Ishikawa (cell line): ENCODE measurements around the gene RELCH.

Source experiments
- CEBPB ChIP-seq: IDR thresholded peaks from 2 replicates; pipeline ENCODE4 v1.6.1; 2012
- CREB1 ChIP-seq: IDR thresholded peaks from 2 replicates; pipeline ENCODE4 v1.6.1; 2012; ENCODE audit warnings: low read depth
- EGR1 ChIP-seq: IDR thresholded peaks from 2 replicates; pipeline ENCODE4 v1.6.1; 2012
- EP300 ChIP-seq: IDR thresholded peaks from 2 replicates; pipeline ENCODE4 v1.6.1; 2012; ENCODE audit warnings: borderline replicate concordance
- FOXM1 ChIP-seq: IDR thresholded peaks from 2 replicates; pipeline ENCODE4 v1.6.1; 2012; ENCODE audit warnings: low read depth, borderline replicate concordance
- MAX ChIP-seq: IDR thresholded peaks from 2 replicates; pipeline ENCODE4 v1.6.1; 2012
- NFIC ChIP-seq: IDR thresholded peaks from 2 replicates; pipeline ENCODE4 v1.6.1; 2012
- RAD21 ChIP-seq: IDR thresholded peaks from 2 replicates; pipeline ENCODE4 v1.6.1; 2012; ENCODE audit warnings: low read depth
- TAF1 ChIP-seq: IDR thresholded peaks from 2 replicates; pipeline ENCODE4 v1.6.1; 2012; ENCODE audit warnings: low read depth, mild to moderate bottlenecking
- TCF12 ChIP-seq: IDR thresholded peaks from 2 replicates; pipeline ENCODE4 v1.6.1; 2012; ENCODE audit warnings: low read depth
- TEAD4 ChIP-seq: IDR thresholded peaks from 2 replicates; pipeline ENCODE4 v1.6.1; 2012
- YY1 ChIP-seq: IDR thresholded peaks from 2 replicates; pipeline ENCODE4 v1.6.1; 2012; ENCODE audit warnings: low read depth
- ZBTB7A ChIP-seq: IDR thresholded peaks from 2 replicates; pipeline ENCODE4 v1.6.1; 2012; ENCODE audit warnings: low read depth
- TF ChIP-seq, protein P1 (sequence below): IDR thresholded peaks from 2 replicates; pipeline ENCODE4 v1.6.1; 2012; ENCODE audit warnings: low read depth, mild to moderate bottlenecking
- TF ChIP-seq, protein P2 (sequence below): IDR thresholded peaks from 2 replicates; pipeline ENCODE4 v1.6.1; 2012

RELCH gene

DNA sequence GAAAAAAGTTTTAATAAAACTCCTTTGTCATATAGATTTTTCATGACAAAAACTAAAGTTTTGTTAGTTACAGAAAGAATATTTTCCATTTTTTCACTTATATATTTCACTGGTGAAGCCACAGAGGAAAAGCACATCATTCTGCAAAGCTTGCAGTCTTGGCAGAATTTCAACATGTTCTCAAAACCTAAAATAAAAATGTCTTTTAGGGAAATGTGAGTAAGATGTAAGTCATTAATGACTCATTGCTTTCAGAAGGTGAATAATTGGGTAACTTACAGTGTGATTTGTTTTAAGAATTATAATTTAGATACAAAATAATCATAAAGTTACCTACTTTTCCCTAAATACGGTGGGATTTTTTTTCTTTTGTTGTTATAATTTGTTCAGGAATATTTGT lies 94.6 kb downstream of the RELCH start:
- TF ChIP-seq NFIC (no peak), TEAD4 (no peak), EGR1 (no peak), EP300 (no peak), ZBTB7A (no peak), CEBPB (no peak), TAF1 (no peak), FOXM1 (no peak), YY1 (no peak), MAX (no peak), TCF12 (no peak), CREB1 (no peak), RAD21 (no peak)
- TF ChIP-seq, protein P1, sequence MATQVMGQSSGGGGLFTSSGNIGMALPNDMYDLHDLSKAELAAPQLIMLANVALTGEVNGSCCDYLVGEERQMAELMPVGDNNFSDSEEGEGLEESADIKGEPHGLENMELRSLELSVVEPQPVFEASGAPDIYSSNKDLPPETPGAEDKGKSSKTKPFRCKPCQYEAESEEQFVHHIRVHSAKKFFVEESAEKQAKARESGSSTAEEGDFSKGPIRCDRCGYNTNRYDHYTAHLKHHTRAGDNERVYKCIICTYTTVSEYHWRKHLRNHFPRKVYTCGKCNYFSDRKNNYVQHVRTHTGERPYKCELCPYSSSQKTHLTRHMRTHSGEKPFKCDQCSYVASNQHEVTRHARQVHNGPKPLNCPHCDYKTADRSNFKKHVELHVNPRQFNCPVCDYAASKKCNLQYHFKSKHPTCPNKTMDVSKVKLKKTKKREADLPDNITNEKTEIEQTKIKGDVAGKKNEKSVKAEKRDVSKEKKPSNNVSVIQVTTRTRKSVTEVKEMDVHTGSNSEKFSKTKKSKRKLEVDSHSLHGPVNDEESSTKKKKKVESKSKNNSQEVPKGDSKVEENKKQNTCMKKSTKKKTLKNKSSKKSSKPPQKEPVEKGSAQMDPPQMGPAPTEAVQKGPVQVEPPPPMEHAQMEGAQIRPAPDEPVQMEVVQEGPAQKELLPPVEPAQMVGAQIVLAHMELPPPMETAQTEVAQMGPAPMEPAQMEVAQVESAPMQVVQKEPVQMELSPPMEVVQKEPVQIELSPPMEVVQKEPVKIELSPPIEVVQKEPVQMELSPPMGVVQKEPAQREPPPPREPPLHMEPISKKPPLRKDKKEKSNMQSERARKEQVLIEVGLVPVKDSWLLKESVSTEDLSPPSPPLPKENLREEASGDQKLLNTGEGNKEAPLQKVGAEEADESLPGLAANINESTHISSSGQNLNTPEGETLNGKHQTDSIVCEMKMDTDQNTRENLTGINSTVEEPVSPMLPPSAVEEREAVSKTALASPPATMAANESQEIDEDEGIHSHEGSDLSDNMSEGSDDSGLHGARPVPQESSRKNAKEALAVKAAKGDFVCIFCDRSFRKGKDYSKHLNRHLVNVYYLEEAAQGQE, result no peak
- TF ChIP-seq, protein P2, sequence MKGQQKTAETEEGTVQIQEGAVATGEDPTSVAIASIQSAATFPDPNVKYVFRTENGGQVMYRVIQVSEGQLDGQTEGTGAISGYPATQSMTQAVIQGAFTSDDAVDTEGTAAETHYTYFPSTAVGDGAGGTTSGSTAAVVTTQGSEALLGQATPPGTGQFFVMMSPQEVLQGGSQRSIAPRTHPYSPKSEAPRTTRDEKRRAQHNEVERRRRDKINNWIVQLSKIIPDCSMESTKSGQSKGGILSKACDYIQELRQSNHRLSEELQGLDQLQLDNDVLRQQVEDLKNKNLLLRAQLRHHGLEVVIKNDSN, result no peak

GRCh38 chr18:62282188-62282629 lies 95.2 kb downstream of the RELCH start:
- TF ChIP-seq CREB1, result no peak
- no peak for TF ChIP-seq RAD21
- no peak for TF ChIP-seq EGR1
- no peak for TF ChIP-seq FOXM1
- TF ChIP-seq TEAD4, result no peak
- no peak for TF ChIP-seq YY1
- TF ChIP-seq, protein P1, result no peak
- TF ChIP-seq CEBPB, result no peak
- no peak for TF ChIP-seq EP300
- TF ChIP-seq, protein P2, result no peak
- TF ChIP-seq ZBTB7A, result no peak
- no peak for TF ChIP-seq TCF12
- TF ChIP-seq MAX, result no peak
- no peak for TF ChIP-seq NFIC
- TF ChIP-seq TAF1, result no peak

DNA sequence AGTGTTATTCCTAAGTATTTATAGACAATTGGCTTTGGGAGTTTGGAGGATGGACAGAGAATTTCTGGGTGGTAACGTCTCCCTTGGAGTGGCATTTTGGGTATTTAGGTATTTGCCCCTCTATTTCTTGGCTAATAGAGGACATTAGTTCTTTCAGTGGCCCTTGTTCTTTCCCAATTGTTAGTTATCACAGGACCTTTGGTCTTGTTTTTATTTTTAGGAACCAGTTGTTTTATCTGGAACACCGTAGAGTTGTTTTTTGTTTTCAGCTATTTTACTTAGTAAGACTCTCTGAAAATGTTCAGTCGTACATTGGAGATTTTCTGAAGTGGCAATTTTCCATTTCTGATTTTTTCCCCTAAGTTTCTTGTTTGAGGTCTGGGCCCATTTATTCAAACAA lies 97.6 kb downstream of the RELCH start:
- TF ChIP-seq TCF12 (no peak), NFIC (no peak), TAF1 (no peak), CREB1 (no peak), MAX (no peak), FOXM1 (no peak), RAD21 (no peak), CEBPB (no peak), TEAD4 (no peak), EGR1 (no peak)
- TF ChIP-seq, protein P1, result no peak
- TF ChIP-seq, protein P2, result no peak

DNA sequence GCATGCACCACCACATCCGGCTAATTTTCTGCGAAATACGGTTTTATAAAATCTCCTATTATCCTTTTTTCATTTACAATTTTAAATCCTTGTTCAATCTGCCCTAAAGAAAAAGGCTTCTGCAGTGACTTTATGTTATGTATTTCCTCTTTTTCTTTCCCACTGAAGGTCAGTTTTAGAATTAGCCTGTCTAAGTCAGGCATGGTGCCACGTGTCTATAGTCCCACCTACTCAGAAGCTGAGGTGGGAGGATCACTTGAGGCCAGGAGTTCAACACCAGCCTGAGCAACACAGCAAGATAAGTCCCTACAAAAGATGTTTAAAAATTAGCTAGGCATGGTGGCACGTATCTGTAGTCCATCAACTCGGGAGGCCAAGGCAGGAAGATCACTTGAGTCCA lies 98.2 kb downstream of the RELCH start:
- TF ChIP-seq YY1, result no peak
- TF ChIP-seq, protein P1, result no peak
- TF ChIP-seq TAF1, result no peak
- no peak for TF ChIP-seq TEAD4
- no peak for TF ChIP-seq MAX
- no peak for TF ChIP-seq NFIC
- TF ChIP-seq ZBTB7A, result no peak
- no peak for TF ChIP-seq RAD21
- TF ChIP-seq EGR1, result no peak
- no peak for TF ChIP-seq FOXM1
- no peak for TF ChIP-seq CREB1
- TF ChIP-seq EP300, result no peak
- TF ChIP-seq CEBPB, result no peak
